ENCODE data around the gene CFAP107.

CFAP107 gene

DNA sequence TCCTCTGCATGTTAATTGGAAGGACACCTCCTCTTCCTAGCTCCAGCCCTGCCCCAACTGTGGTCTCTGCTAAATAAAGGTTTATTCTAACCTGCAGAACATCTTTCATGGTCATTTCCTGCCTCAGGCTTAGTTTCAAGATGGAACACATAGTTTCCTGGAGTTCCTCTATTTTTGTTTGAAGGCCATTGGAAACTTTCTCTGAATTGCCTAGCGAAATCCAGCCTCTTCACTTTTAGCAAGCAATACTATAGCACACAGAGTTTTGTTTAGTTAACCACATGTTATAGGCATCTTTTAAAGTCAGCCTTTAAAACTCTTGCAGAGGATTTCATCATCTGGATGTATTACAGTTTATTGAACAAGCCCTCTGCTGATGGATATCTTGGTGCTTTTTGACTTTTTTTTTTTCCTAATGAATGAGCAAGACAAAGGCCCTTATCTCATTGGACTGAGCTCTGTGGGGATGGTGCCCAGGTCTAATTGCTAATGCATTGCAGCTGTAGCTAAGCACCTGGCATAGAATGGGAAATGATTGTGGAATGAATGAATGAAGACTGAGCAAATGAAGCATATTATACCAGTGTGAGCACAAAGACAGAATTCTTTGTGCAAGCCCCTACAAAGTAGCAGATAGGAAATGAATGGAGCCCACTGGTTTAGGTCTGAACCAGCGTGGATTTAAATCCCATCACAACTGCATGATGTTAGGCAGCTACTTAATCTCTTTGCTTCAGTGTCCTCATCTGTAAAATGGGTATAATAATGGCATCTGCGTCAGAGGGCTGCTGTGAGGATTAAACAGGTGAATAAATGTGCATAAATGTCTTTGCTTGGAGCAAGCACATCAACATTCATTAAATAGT, 641 bp upstream of the CFAP107 start:
- no peak for DNase-seq

GRCh38 chr1:12748778-12749355, 2.9 kb downstream of the CFAP107 start:
- no peak for DNase-seq

- DNase-seq, result no peak
Measured at GRCh38 chr1:12754738-12755137, 8.7 kb downstream of the CFAP107 start.

GRCh38 chr1:12756273-12756672, 10.3 kb downstream of the CFAP107 start:
- DNase-seq, result no peak

DNA sequence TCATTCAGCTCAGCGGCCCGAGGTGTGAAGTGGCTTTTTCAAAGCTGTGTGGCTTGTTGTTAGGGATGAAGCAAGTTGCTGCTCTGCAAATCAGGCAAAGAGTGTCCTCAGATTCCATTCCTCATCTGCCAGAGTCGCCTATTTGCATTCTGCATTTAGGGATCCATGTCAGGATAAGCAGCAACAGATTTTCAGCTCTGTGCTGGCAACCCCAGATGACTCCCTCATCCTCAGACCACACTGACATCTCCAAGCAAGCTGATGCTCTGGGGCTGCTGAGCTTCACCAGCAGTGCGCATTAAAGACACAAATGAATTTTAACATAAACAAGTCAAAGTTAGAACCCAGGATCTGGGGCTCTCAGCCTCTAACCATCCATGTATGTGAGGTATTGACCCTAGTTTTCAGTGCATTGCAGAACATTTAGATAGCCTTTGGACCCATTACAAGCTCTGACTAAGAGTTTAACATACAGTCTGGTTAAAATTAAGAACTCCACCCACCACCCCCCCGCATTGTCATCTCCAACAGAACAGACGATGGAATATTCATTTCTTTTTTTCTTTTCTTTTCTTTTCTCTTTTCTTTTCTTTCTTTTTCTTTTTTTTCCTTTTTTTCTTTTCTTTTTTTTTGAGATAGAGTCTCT, 10.9 kb downstream of the CFAP107 start:
- no peak for DNase-seq

DNA sequence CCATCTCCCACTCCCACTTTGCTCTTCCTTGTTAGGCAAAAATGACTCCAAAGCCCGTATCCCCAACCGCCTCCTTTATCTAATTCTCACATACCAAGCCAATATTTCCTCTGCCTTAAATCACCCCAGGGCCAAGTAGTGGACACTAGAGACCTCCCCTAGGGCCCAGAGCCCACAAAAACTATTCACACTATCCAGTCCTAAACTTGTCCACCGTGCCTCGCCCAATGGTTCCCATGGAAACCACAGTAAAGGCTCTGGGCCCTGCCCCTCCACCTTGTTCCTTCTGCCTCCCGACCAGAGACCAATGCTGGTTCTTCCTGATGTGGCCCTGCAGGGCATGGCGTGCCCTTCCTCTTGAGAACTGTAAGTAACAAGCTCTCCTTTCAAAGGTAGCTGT, 11.8 kb downstream of the CFAP107 start:
- DNase-seq, result no peak

- DNase-seq, result no peak
Measured at GRCh38 chr1:12760256-12760795, 14.3 kb downstream of the CFAP107 start.

DNA sequence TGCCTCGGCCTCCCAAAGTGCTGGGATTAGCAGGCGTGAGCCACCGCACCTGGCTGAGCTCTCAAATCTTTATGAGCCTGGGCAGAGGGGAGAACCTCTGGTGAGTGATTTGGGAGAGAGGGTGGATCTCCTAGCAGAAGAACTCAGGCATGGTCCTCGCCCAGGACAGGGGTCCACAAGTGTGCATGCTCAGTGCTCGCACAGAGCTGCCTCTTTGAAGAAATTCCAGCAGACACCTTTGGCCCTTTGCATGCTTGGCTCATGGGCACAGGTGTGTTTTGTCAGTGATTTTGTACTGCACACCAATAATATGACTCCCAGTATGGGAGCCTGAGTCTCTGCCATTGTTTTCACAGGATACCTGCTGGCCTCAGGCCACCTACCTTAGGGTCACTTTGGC, 15.8 kb downstream of the CFAP107 start:
- no peak for DNase-seq

- DNase-seq, result no peak
Measured at GRCh38 chr1:12762766-12763165, 16.8 kb downstream of the CFAP107 start.

DNA sequence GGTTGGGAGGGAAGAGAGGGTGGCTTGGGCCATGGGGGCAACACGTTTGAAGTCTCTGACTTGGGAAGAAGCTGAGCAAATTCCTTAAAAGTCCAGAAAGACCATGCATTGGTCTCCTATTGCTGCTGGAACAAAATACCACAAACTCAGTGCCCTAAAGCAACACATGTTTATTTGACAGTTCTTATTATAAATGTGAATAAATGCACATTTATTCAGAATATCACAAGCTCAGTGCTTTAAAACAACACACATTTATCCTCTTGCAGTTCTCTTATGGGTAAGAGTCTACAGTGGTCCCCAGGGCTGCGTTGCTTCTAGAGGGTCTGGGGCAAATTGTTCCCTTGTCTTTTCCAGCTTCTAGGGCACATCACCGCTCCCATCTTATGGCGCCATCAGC, 17.5 kb downstream of the CFAP107 start:
- DNase-seq, result no peak

DNA sequence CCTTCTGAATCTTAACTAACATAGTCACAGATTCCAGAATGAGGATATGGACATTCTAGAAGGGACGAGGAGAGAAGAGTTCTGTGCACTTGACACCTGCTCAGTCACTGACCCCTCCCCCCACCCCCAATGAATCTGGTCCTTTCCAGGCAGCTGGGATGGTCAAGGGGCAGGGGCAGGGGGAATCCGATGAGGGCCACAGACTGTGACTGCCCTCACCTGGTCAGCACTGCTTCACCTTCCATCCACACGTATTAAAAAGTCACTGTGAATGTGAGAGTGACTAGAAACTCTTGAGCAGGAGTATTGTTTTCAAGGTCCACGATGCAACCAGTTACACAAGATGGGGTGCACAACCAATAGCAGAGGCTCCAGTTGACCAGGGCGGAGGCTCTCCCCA, 18.0 kb downstream of the CFAP107 start:
- DNase-seq, result no peak

DNA sequence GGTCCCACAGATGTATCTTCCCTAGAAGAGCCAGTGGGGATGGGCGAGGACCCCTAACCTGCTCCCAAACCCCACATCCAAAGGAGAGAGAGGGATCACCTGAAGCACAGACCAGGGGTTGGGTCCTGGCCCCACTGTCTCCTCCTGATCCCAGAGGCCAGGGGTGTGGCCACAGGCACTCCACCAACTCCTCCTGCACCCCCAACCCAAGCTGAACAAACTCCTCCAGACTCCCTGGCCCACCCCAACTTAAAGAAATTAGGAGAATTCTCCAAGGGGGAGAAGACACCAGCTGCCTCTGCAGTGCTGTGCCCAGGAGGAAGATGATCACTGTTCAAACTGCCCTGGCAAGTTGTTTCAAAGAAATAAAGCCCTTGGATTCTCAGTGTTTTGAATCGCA, 23.0 kb downstream of the CFAP107 start:
- no peak for DNase-seq

DNA sequence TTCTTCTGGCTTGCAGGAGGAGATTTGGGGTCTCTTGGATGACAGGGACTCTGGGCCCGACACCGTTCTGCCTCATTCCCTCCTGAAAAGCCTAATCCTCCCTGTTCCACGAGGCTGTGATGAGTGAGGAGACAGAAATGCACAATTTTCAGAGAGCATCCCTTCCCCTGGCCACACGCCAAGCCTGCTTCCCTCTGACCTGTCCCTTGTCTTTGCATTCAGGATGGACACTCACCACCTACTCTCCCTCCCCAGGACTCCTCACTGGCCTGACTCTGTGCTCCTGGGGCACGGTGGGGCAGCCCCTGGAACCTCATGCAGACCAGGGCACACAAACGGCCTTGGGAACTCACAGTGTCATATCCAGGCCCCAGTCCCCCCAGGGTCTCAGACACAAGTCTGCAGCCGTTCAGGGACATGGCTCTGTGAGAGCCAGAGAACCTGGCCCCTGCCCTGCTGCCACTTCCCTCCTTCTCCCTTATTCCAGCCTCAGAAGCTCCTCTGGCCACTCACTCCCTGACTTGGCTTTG, 24.0 kb downstream of the CFAP107 start:
- no peak for DNase-seq

DNA sequence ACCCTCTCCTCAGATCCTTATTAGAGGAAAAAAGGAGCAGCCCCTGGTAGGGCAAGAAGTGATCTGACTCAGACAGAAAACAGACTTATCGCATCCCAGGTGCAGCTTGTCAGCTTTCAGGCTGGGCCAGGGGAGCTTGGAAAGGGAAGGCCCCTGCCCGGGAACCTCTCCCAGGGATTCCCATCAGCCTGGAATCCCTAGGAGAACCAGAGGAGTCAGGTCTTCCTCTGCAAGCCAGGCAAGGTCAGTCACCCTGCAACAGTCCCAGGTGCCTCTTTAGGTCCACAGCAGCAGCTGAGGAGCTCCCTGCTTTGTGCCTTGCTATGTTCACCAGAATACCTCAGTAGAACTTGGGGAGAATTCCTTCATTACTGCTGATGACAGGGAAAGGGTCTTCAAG, 24.6 kb downstream of the CFAP107 start:
- no peak for DNase-seq

DNA sequence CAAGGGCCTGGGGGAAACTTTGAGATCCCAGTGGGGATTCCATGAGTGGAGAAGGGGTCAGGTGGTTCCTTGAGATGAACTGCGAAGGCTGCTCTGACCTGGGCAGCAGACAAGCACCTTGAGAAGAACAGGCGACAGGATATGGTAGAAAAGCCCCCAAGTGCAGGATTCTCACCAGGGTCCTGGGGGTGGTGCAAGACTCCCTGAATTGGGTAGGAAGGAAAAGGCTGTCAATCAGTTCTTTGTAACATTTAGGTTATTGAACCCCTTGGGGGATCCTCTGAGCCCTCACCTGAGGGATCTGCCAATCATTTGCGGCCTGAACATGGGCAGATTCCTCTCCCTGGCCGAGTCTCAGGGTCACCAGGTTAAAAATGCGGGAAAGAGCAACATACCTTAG, 25.2 kb downstream of the CFAP107 start:
- DNase-seq, result no peak

GRCh38 chr1:12772520-12772919, 26.5 kb downstream of the CFAP107 start:
- DNase-seq, result no peak

DNA sequence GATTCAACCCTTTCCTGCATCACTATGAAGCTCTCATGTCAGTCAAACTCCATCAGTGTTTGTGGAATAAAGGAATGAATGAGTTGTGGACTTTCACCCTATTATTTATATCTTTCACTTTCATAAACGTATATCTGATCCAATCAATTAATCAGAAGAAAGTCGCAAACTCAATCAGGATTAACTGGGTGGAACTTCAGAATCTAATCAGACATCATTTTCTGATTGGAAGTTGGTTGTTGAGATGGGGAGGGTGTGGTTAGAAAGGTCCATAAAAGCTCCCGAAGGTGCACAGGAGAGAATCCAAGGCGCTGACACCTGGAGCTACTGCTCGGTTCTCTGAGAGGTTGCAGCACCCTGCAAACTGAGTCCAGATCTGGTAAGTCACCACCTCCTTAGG, 27.4 kb downstream of the CFAP107 start, which contains the start of gene PRAMEF12:
Gene PRAMEF12 (plus strand): TSS at position 301 of the 400 bp plus-strand sequence. CDS start 1,130 bp downstream, outside the sequence.
- no peak for DNase-seq

DNA sequence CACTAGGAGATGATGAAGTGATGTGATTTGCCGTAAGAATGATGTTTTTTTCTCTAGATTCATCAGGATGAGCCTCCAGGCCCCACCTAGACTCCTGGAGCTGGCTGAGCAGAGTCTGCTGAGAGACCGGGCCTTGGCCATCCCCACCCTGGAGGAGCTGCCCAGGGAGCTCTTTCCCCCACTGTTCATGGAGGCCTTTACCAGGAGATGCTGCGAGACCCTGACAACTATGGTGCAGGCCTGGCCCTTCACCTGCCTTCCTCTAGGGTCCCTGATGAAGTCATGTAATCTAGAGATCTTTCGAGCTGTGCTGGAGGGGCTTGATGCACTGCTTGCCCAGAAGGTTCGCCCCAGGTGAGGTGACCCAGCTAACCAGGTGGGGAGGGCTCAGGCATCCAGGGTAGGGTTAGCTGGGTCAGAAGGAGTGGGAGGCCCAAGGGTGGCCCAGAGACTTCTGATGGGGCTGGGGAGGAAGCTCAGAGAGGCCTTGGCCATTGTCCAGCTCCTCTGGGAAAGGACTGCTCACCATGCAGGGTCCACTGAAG, 28.9 kb downstream of the CFAP107 start:
- DNase-seq, result no peak

- DNase-seq, result no peak
Measured at GRCh38 chr1:12775443-12775842, 29.4 kb downstream of the CFAP107 start.

- DNase-seq, result no peak
Measured at GRCh38 chr1:12776801-12777557, 31.0 kb downstream of the CFAP107 start.

- no peak for DNase-seq
Measured at GRCh38 chr1:12778061-12778460, 32.1 kb downstream of the CFAP107 start.

DNA sequence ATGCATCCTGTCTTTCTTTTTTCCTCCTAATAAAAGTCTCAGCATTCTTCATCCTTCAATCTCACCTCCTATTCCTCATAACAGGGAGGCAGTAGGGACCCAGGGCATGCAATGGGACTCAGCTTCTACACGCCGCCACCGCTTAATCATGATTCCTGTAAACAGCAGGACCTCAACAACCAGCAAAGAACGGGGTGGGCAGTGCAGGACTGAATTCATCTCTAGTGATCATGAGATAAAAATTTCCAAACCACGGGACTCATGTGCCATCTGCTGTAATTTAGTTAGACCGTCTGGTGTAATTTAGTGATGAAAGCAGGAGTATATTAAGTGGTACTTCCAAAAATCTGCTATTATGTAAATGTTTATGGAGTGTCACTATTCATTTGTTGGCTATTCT, 32.9 kb downstream of the CFAP107 start:
- DNase-seq, result no peak
